RCC 7860 (cell line): ENCODE data around the gene MAN1C1.

ENCODE experiments used
- DNase-seq: peaks from one replicate; pipeline ENCODE4 v3.0.0-alpha.2; 2015; ENCODE audit warnings: low spot score
- FAIRE-seq: peaks from 2 replicates; lab custom pipeline; 2012; peaks lifted over from hg19 to GRCh38; lab: Jason Lieb, UNC

Gene MAN1C1

DNA sequence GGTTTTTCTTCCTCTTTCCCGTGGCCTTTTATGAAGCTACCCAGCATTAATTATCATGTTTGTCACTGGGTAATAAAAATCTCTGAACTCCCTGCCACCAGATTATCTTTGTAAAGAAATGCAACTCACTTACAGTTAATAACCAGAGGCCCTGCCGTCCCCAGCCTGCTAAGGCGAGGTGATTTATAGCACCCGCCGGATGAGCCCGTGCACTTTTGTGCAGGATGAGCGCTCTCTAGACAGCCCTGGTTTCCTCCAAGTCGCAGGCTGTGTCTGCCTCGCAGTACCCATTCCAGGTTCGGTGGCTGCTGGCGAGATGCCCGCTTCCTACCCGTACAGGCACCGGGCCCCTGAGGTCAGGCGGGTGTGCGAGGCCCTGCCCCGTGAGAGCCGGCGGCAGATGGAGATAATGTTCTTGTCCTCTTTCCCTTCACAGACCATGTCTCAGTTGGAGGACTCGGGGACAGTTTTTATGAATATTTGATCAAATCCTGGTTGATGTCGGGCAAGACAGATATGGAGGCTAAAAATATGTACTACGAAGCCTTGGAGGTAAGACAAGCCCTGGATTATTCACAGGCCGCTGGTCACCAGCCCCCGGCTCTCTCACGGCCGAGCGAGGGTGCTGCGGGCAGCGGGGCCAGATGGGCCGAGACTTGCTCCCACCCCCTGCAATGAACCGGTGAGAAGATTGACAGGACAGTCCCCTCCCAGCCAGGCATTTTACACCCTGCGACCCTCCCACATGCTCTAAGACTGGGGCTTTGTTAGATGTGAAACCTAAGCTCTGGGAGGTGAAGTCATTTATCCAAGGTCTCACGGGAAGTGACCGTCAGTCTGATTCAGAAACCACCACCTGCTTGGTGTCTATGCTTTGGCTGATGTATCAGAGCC lies 154.9 kb downstream of the MAN1C1 start:
- DNase-seq = peak; percentile 73
- peak; percentile 47 for FAIRE-seq

DNA sequence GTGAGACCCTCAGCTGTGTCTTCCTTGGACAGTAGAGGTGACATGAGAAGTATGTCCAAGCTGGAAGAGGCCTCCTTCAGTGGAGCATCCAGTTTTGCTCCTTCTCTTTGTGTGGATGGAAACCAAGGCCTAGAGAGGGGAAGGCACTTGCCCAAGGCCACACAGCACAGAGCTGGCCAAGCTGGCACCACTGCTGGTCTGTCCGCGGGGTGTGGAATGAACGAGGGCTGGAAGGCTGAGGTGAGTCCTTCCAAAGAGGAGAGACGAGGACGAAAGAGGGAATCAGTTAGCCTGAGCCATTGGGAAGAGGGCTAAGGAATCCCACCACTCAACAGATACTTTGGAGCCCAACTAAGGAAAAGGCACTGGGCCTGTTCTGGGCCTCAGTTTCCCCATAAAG lies 155.6 kb downstream of the MAN1C1 start:
- no peak for FAIRE-seq

DNA sequence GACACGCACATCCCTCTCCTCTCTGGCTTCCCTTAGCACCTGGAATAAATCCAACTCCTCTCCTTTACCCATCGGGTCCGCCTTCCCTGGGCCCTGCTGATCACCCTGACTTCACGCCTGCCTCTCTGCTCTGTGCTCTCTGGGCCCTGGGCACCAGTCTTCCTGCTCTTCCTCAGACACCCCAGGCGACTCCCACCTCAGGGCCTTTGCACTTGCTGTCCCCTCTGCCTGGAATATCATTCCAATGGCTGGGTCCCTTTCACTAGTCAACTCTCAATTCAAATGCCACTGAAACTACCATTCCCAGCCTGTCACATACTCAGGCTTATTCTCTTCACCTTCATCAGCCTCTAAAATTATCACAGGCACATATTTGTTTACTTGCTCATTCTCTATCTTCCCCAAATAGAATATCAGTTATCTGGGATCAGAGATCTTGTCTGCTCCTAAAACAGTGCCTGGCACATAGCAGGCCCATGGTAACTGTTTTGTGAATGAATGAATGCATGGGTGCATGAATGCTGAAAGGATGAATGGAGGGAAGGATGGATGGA lies 156.2 kb downstream of the MAN1C1 start:
- DNase-seq = no peak
- no peak for FAIRE-seq

More for the DNA sequence above, 155.6 kb downstream of the MAN1C1 start:
- DNase-seq = no peak

DNA sequence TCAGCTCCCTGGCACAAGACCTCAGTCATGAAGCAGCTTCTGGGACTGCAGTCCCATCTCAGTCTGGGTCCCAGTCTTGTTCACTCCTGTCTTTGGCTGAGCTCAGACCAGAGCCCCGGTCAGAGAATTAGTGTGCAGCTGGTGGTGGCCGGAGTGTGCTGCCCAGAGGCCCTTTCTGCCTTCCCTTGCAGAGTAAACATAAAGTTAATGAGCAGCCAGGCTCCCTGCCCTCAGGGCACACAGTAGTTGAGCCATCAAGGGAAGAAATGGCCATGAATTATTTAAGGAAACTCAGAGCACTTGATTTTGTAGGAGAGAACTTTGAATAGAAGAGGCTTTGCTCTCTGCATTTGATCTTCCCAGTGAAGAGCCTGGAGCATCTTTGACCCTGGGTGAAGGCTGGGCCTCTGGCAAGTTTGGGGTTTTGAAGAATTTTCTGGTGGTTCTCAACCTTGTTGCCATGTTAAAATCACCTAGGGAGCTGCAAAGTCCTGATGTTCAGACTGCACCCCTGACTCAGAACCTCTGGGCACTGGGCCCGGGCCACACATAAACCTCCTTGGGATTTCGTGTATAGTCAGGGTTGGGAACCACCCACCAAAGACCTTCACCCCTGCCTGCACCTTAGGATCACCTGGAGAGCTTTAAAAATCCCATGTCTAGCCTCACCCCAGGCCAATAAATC lies 157.0 kb downstream of the MAN1C1 start:
- DNase-seq (peak; percentile 58), FAIRE-seq (peak; percentile 83)

DNA sequence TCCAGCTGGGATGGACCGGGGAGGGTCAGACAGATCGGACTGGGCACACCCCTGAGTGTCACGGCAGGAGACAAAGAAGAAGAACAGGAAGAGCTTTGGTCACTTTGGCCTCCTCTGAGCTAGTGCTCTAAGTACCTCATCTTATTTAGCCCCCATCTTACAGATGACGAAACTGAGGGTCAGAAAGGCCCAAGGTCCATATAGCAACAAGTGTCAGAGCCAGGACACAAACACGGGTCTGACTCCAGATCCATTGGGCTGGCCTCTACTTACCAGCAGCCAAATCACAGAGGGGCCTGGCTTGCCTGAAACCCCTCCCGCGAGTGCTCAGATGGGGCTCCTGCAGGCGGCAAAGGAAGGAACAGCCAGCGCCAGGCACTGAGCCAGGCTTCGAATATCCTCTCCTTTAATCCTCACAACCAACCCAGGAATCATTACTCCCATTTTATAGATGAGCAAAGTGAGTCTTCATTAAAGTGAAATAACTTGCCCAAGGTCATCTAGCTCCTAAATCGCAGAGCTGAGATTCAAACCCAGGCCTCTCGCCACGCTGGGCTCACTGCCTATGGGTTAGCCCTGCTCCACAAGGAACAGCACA lies 157.7 kb downstream of the MAN1C1 start:
- DNase-seq (no peak), FAIRE-seq (no peak)

DNA sequence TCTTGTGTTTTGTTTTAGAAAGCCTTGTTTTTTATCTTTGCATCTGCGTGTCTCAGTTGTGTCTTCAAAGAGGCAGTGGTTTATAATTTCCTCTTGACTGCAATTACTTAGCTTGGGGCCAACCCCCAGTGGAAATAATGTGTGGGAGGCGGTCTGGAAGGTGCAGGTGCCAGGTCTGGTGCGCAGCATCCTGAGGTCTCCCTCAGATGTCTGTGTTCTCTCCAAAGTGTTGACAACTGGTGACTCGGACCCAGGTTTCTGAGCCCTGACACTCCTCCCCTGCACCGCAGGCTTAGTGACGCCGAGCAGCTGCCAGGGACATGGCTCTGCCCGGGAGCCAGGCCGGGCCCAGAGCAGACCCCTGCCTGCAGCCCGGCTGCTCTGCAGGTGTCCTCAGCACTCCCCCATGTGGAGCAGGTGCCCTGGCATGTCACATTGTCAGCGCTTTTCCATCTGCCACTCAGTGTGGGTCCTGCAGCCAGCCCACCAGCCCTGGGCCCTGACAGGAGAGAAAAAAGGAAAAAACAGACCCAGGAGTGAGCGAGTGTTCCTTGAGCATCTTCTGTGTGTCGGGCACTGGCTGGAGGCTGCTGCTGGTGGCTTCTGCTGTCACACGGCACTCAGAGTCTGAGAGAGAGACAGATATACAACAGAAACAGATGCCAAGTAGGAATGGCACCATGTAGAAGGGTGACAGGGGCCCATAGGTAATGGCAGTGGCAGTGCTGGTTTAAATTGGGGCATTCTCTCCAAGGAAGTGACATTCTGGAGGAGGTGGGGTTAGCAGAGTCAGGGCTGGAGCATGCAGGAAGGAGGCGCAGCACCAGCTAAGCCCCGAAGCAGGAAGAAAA lies 158.6 kb downstream of the MAN1C1 start:
- no peak for DNase-seq
- no peak for FAIRE-seq

DNA sequence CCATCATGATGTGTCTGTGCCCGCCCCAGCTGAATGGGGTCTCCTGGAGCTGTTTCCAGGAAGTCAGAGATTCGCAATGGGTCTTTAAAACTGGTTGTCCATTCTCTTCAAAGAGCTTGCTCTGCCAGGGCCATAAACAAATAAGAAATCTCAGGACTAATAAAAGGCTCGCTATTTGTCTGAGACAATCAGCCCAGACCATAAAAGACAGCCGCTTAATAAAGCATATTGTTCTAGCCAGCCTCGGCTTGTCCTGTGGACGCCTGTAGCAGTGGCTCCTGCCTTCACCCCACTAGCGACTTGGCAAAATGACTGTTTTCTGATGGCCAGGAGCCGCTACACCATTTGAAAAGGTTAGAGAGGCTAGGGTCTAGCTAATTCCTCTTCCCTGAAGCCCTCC lies 162.8 kb downstream of the MAN1C1 start:
- no peak for FAIRE-seq
- DNase-seq = no peak

DNA sequence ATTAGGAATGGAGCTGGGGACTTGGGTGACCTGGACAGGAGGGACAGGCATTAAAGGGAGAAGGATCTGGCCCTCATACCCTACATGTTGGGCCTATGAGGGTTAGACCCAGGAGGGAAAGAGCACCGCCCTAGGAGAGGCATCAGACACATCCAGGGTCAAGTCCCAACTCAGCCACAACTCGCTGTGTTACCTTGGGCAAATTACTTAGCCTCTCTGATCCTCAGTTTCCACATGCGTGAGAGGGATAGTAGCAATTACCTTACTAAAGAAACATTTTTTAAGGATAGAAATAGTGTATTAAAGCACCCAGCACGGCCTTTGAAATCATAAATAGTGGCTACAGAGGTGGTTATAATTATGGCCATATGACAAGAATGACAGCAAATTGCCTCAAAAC lies 163.3 kb downstream of the MAN1C1 start:
- FAIRE-seq (no peak), DNase-seq (no peak)

DNA sequence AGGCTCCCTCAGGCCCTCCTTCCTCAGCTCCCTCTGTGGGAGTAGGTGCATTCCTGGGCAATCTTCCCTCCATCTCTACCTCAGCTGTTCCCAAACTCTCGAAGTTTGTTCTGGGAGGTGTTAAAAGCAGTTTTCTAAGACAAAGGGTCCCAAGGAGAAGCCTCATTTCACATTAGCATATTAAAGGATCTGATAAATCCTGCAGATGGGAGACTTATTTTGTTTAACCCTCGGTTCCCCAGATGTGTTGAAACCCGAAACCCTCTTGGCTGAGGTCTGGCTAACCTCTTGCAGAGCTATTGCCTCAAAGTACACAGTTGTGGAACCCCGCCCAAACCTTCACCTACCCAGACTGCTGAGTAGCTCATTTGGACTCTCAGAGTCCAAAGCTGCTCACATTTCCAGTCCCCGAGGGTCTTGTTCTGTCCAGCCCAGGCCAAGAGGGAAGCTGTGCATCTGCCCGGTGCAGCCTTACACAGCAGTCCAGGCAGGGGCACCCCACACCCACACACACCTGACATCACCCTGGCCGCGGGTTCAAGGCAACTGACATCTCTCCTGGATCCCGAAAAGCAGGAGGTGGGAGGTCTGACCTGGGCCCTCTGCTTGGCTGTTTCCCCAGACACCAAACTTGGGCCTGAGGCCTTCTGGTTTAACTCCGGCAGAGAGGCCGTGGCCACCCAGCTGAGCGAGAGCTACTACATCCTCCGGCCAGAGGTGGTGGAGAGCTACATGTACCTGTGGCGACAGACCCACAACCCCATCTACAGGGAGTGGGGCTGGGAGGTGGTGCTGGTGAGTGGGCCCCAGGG lies 163.9 kb downstream of the MAN1C1 start:
- FAIRE-seq (no peak), DNase-seq (no peak)

DNA sequence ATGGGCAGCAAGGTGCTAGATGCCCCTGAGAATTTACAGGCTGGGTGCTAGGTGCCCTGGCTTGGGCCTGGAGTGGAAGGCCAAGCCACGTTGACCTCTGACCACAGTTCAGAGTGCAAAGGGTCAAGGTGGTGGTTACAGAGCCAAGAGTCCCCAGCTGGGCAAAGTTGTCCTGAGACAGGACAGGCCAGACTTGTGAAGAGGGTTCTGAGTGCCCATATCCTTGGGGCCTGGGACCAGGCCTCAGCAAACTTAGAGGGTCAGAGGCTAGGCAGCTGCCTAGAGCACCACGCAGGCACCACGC lies 164.5 kb downstream of the MAN1C1 start:
- no peak for FAIRE-seq
- DNase-seq = no peak

DNA sequence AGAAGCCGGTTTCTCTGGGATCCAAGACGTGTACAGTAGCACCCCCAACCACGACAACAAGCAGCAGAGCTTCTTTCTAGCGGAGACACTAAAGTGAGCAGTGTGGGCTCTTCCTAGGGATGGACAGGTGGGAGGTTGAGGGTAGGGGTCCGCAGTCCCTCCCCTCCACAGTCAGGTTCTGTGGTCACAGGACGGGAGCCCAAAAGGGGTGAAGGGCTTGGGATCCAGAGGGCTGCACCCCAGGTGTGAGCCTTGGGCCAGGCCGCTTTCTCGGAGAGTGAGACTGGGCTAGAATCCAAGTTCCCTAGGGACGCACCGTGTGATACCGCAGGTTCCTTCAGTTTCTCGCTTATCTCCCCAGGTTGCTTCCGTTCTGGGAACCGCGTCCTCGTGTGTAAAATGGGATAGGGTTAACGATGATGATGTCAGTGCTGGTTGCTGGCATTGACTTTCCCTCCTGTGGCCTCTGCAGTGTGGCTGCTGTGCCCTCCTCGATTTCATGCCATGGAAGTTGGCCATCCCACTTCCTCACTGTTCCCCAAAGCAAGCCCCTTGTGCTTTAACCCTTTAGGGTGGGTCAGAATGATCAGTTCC lies 166.1 kb downstream of the MAN1C1 start:
- no peak for DNase-seq
- FAIRE-seq = no peak

DNA sequence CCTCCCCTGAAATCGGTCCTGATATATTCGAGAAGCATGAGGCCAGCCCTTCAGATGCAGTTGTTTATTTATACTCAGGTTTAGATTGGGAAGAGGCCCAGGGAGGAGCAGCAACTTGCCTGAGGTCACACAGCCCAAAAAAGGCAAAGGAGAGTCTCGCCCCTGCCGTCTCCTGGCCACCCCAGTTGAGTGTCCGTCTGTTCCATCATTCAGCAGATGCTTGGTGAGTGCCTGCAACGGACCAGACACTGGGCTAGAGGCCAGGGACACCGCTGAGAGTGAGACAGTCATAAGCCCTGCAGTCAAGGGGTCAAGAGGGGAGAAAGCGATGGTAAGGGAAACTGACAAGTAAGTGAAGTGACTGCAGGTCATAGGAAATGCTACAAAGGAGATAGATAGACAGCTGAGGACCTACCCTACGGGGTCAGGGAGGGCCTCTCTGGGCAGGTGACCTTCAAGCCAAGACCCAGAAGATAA lies 168.0 kb downstream of the MAN1C1 start:
- no peak for FAIRE-seq

DNA sequence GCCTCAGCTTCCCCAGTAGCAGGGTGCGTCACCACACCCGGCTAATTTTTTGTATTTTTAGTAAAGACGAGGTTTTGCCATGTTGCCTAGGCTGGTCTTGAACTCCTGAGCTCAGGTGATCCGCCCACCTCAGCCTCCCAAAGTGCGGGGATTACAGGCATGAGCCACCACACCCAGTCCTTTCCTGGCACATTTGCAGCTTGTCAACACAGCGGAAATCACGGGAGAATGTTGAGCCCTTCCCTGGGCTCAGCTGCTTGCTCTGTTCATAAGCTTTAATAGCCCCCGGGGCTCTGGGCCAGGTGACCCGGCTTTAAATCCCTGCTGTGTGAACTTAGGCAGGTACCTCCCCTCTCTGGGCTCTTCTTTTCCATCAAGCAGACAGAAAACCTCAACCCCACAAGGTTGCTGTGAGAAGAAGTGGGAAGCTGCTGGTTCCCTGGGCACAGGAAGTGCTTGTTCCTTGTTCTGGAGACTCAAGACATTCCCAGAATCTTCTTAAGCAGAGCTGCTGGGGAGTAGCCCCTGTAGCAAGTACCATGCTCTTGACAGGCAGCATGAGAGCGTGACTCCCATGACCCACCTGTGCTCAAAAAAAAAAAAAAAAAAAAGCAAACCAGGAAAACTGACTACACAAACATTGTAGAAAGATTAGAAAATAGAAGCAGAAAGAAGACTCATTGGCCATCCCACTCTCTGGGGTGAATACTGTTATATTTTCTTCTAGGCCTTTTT lies 168.9 kb downstream of the MAN1C1 start:
- no peak for FAIRE-seq
- no peak for DNase-seq

More for the DNA sequence above, 168.0 kb downstream of the MAN1C1 start:
- no peak for DNase-seq

DNA sequence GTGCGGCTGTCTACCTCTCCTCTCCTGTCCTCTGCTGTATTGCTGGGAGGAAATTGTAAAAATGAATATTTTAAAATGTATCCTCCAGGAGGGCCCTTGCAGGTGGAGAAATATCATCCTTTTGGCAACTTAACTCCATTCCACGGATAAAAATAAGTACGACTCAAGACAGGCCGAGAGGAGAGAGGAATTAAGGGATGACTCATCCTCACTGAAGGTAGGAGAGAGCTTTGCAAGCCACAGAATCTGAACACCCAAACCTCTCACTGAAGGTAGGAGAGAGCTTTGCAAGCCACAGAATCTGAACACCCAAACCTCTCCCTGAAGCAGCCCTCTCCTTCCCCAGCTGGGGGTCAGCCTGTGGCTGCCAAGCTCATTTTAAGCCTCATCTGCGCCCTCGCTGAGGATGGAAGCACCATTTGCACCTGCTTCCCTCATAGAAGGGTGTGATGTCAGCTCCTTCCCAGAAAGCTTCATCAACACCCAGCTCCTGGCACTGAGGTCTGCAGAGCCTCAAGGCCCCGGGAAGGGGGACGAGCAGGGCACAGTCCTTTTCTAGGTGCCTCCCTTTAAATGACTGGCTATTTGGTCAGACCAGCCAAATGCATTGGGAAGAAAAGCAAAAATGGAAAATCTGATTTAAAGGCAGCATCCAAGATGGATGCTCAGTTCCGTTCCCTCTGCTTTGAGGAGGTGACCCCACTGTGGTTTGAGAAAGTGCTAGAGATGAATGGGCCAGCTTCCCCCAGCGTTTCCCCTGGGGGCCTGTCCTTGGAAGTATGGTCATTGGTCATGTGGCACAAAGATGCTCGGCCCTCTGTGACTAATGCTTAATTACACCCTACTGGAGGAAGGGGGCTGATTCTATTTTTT lies 170.5 kb downstream of the MAN1C1 start:
- FAIRE-seq (no peak), DNase-seq (no peak)

DNA sequence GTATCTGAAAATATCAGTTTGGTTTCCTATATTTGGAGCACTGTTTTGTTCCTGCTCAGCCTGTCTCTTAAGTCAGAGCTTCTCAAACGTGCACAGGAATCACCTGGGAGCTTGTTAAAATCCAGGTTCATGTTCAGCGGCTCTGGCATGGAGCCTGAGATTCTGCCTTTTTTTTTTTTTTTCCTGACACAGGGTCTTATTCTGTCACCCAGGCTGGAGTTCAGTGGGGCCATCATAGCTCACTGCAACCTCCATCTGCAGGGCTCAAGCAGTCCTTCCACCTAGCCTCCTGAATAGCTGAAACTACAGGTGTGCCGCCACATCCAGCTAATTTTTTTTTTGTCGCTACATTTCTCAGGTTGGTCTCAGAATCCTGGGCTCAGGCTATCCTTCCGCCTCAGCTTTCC lies 171.2 kb downstream of the MAN1C1 start:
- DNase-seq = no peak
- no peak for FAIRE-seq

DNA sequence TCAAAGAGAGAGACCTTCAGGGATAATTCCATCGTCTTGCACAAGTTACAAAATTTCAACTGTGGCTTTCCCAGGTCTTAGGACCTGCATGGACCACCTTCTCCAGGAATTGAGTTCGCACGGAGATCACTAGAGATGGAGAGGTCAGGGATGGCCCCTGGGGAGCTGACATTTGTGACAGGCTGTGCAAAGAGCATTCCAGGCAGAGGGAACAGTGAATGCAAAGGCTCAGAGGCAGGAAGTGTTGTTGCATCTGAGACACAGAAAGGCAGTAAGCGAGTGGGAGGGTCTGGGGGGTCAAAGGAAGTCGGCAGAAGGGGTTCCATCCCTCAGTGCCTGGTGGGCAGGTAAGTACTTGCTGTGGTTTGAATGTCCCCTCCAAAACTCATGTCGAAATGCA lies 173.9 kb downstream of the MAN1C1 start:
- FAIRE-seq (no peak), DNase-seq (no peak)

DNA sequence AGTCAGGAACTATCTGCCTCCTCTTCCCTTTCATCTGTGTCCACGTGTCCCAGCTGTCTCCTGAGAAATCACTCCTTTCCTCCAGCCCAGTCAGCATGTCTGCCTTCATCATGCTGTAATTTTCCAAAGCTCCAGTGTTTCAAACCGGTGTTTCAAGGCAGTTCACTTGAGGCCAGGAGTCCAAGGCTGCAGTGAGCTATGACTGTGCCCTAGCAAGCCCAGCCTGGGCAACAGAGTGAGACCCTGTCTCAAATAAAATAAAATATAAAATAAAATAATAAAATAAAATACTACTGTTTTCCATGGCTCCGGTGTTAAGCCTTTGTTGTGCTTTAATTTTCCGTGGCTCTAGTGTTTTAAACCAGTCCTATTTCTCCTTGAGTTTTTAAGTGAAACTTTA lies 175.5 kb downstream of the MAN1C1 start:
- FAIRE-seq (no peak), DNase-seq (no peak)
